ENCODE results near the gene USP17L17. TPM values are rescaled to one million over a fixed set of nuclear protein-coding genes. Genes with fewer than 3 reads are reported as not detected.
"Not testable (repeated sequence)": the region's sequence is repeated elsewhere in the genome, so short reads cannot be mapped to it uniquely, and the experiment has no call there.

USP17L17 gene
- total and polyA plus RNA-seq, 11 donors: not detected

DNA sequence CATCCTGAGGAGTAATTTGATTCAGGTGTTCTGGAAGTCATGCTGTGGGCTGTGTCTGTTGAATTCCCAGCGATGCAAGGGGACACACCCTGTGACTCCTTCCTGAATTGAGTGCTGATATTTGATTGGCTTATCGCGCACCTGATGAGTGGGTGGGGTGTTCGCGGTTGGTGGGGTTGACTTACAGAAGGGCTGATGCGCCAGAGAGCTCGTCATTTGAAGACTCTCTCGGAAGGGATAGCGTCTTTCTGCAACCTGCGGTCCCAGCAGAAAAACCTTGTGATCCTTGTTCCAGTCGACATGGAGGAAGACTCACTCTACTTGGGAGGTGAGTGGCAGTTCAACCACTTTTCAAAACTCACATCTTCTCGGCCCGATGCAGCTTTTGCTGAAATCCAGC lies 9.4 kb downstream of the USP17L17 start, which contains the start of gene USP17L19:
TSS of gene USP17L19 (plus strand) at position 301 of the 400 bp plus-strand sequence. CDS start at position 301, 0 bp downstream.
- H3K27ac ChIP-seq; H3K4me3 ChIP-seq; H3K9me3 ChIP-seq; intact Hi-C loops (cut with DNase I); H3K27me3 ChIP-seq; ATAC-seq; H3K36me3 ChIP-seq; DNase-seq; H3K4me1 ChIP-seq: not testable (repeated sequence)
- no CpG with 5 or more reads among the region's 13 CpGs for WGBS, 4 donors

DNA sequence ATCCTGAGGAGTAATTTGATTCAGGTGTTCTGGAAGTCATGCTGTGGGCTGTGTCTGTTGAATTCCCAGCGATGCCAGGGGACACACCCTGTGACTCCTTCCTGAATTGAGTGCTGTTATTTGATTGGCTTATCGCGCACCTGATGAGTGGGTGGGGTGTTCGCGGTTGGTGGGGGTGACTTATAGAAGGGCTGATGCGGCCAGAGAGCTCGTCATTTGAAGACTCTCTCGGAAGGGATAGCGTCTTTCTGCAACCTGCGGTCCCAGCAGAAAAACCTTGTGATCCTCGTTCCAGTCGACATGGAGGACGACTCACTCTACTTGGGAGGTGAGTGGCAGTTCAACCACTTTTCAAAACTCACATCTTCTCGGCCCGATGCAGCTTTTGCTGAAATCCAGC lies 14.1 kb downstream of the USP17L17 start, which contains the start of gene USP17L20:
TSS of gene USP17L20 (plus strand) at position 301 of the 400 bp plus-strand sequence. CDS start at position 301, 0 bp downstream.
- H3K9me3 ChIP-seq; H3K36me3 ChIP-seq; DNase-seq; intact Hi-C loops (cut with DNase I); H3K27me3 ChIP-seq; ATAC-seq; H3K4me1 ChIP-seq; H3K27ac ChIP-seq; H3K4me3 ChIP-seq: not testable (repeated sequence)
- no CpG with 5 or more reads among the region's 15 CpGs for WGBS, 4 donors

DNA sequence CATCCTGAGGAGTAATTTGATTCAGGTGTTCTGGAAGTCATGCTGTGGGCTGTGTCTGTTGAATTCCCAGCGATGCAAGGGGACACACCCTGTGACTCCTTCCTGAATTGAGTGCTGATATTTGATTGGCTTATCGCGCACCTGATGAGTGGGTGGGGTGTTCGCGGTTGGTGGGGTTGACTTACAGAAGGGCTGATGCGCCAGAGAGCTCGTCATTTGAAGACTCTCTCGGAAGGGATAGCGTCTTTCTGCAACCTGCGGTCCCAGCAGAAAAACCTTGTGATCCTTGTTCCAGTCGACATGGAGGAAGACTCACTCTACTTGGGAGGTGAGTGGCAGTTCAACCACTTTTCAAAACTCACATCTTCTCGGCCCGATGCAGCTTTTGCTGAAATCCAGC lies 18.9 kb downstream of the USP17L17 start, which contains the start of gene USP17L21:
TSS of gene USP17L21 (plus strand) at position 301 of the 400 bp plus-strand sequence. CDS start at position 301, 0 bp downstream.
- H3K27me3 ChIP-seq; H3K9me3 ChIP-seq; intact Hi-C loops (cut with DNase I); ATAC-seq; H3K36me3 ChIP-seq; H3K27ac ChIP-seq; H3K4me3 ChIP-seq; DNase-seq; H3K4me1 ChIP-seq: not testable (repeated sequence)
- WGBS, 4 donors: no CpG with 5 or more reads among the region's 13 CpGs

DNA sequence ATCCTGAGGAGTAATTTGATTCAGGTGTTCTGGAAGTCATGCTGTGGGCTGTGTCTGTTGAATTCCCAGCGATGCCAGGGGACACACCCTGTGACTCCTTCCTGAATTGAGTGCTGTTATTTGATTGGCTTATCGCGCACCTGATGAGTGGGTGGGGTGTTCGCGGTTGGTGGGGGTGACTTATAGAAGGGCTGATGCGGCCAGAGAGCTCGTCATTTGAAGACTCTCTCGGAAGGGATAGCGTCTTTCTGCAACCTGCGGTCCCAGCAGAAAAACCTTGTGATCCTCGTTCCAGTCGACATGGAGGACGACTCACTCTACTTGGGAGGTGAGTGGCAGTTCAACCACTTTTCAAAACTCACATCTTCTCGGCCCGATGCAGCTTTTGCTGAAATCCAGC lies 23.6 kb downstream of the USP17L17 start, which contains the start of gene USP17L22:
TSS of gene USP17L22 (plus strand) at position 301 of the 400 bp plus-strand sequence. CDS start at position 301, 0 bp downstream.
- H3K27me3 ChIP-seq; H3K4me1 ChIP-seq; H3K27ac ChIP-seq; H3K36me3 ChIP-seq; DNase-seq; H3K4me3 ChIP-seq; H3K9me3 ChIP-seq; ATAC-seq; intact Hi-C loops (cut with DNase I): not testable (repeated sequence)
- WGBS, 4 donors: no CpG with 5 or more reads among the region's 15 CpGs

DNA sequence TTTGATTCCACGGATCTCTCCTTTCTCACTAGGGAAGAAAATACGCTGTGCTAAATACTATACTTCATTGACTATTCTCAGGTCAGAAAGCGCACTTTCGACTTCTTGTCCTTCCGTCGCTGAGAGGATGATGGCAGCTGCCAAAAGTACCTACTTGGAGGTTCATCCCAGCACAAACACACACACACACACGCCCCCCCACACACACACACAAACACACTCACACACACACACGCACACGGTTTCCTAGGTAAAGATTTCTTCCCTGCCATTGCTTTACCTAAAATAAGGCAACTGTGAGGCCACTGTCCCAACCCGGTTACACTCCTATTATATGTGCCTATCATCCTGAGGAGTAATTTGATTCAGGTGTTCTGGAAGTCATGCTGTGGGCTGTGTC lies 28.0 kb downstream of the USP17L17 start:
- ATAC-seq; H3K4me3 ChIP-seq; intact Hi-C loops (cut with DNase I); H3K27me3 ChIP-seq; H3K36me3 ChIP-seq; H3K4me1 ChIP-seq; H3K9me3 ChIP-seq; H3K27ac ChIP-seq: not testable (repeated sequence)
- 82 to 85% (median 84%) methylated on average over 5 to 8 of the region's 10 CpGs for WGBS, 4 donors
- DNase-seq: peak in 4 of 5 donors; percentile 6 to 73 (median 50)

Other genes starting within 250 kb of the USP17L17 start
- gene FAM90A26, start 73.5 kb upstream of the USP17L17 start, total RNA-seq: not detected
- gene FAM90A26, start 73.5 kb upstream of the USP17L17 start, polyA plus RNA-seq: not detected
- gene USP17L10, start 33.2 kb upstream of the USP17L17 start, total RNA-seq: not detected
- gene USP17L10, start 33.2 kb upstream of the USP17L17 start, polyA plus RNA-seq: not detected
- not detected for gene USP17L11, start 28.5 kb upstream of the USP17L17 start, total RNA-seq
- gene USP17L11, start 28.5 kb upstream of the USP17L17 start, polyA plus RNA-seq: not detected
- not detected for gene USP17L12, start 23.7 kb upstream of the USP17L17 start, total RNA-seq
- not detected for gene USP17L12, start 23.7 kb upstream of the USP17L17 start, polyA plus RNA-seq
- gene USP17L13, start 19.0 kb upstream of the USP17L17 start, total RNA-seq: not detected
- gene USP17L13, start 19.0 kb upstream of the USP17L17 start, polyA plus RNA-seq: not detected
- not detected for gene USP17L15, start 9.5 kb upstream of the USP17L17 start, total RNA-seq
- not detected for gene USP17L15, start 9.5 kb upstream of the USP17L17 start, polyA plus RNA-seq
- not detected for gene USP17L18, start 4.8 kb downstream of the USP17L17 start, total RNA-seq
- not detected for gene USP17L18, start 4.8 kb downstream of the USP17L17 start, polyA plus RNA-seq
- not detected for gene USP17L19, start 9.5 kb downstream of the USP17L17 start, total RNA-seq
- gene USP17L19, start 9.5 kb downstream of the USP17L17 start, polyA plus RNA-seq: not detected
- gene USP17L20, start 14.2 kb downstream of the USP17L17 start, total RNA-seq: not detected
- gene USP17L20, start 14.2 kb downstream of the USP17L17 start, polyA plus RNA-seq: not detected
- gene USP17L21, start 19.0 kb downstream of the USP17L17 start, total RNA-seq: not detected
- not detected for gene USP17L21, start 19.0 kb downstream of the USP17L17 start, polyA plus RNA-seq
- gene USP17L22, start 23.7 kb downstream of the USP17L17 start, total RNA-seq: not detected
- gene USP17L22, start 23.7 kb downstream of the USP17L17 start, polyA plus RNA-seq: not detected
- not detected for gene USP17L24, start 81.3 kb downstream of the USP17L17 start, total RNA-seq
- gene USP17L24, start 81.3 kb downstream of the USP17L17 start, polyA plus RNA-seq: not detected
- not detected for gene USP17L25, start 86.0 kb downstream of the USP17L17 start, total RNA-seq
- gene USP17L25, start 86.0 kb downstream of the USP17L17 start, polyA plus RNA-seq: not detected
- gene USP17L26, start 90.8 kb downstream of the USP17L17 start, total RNA-seq: not detected
- not detected for gene USP17L26, start 90.8 kb downstream of the USP17L17 start, polyA plus RNA-seq
- gene USP17L5, start 95.5 kb downstream of the USP17L17 start, total RNA-seq: not detected
- gene USP17L5, start 95.5 kb downstream of the USP17L17 start, polyA plus RNA-seq: not detected
- gene USP17L27, start 100.3 kb downstream of the USP17L17 start, total RNA-seq: not detected
- gene USP17L27, start 100.3 kb downstream of the USP17L17 start, polyA plus RNA-seq: not detected
- not detected for gene USP17L28, start 105.0 kb downstream of the USP17L17 start, total RNA-seq
- not detected for gene USP17L28, start 105.0 kb downstream of the USP17L17 start, polyA plus RNA-seq
- not detected for gene USP17L29, start 109.8 kb downstream of the USP17L17 start, total RNA-seq
- gene USP17L29, start 109.8 kb downstream of the USP17L17 start, polyA plus RNA-seq: not detected
- gene USP17L30, start 119.2 kb downstream of the USP17L17 start, total RNA-seq: not detected
- gene USP17L30, start 119.2 kb downstream of the USP17L17 start, polyA plus RNA-seq: not detected
- not detected for gene DEFB131A, start 200.5 kb downstream of the USP17L17 start, total RNA-seq
- gene DEFB131A, start 200.5 kb downstream of the USP17L17 start, polyA plus RNA-seq: not detected

Data from heart left ventricle (tissue), 16 donors.